Breast epithelium (tissue), 4 donors: Measurements from ENCODE around the gene RHBDL3. TPM values are rescaled to one million over a fixed set of nuclear protein-coding genes. Genes with fewer than 3 reads are reported as not detected.

Experiments
- DNase-seq, 2 donors: peaks; one replicate each; pipeline ENCODE4 v3.0.0-alpha.2; 2019; ENCODE audit warnings: low spot score in 2 of 2
- H3K27ac ChIP-seq, 2 donors: fragments of 200-600 bp; sonication (generic) in 1 of 2; one replicate each; pipeline ENCODE4 v1.5.1; 2016 to 2019; ENCODE audit warnings: mild to moderate bottlenecking in 1 of 2
- H3K27me3 ChIP-seq, 2 donors: fragments of 200-600 bp; sonication (generic) in 1 of 2; one replicate each; pipeline versions ENCODE4 v1.5.1 to v1.6.0; 2017 to 2019; ENCODE audit warnings: control low read depth in 1 of 2, mild to moderate bottlenecking in 1 of 2
- H3K36me3 ChIP-seq: fragments of 200-600 bp; one replicate; pipeline ENCODE4 v1.5.1; 2019
- H3K4me1 ChIP-seq, 2 donors: fragments of 200-600 bp; sonication (generic); one replicate each; pipeline ENCODE4 v1.5.1; 2016 to 2019; ENCODE audit warnings: control low read depth in 1 of 2
- H3K4me3 ChIP-seq, 3 donors: fragments of 200-600 bp; sonication (generic); 1 replicate in 2 of 3; 2 replicates in 1 of 3; pipeline ENCODE4 v1.5.1; 2016 to 2019; ENCODE audit warnings: mild to moderate bottlenecking in 3 of 3, moderate library complexity in 2 of 3
- H3K9me3 ChIP-seq, 2 donors: fragments of 200-600 bp; sonication (generic) in 1 of 2; one replicate each; pipeline ENCODE4 v1.5.1; 2016 to 2019; ENCODE audit warnings: control low read depth in 1 of 2
- CTCF ChIP-seq, 3 donors: fragments of 450-650 bp; IDR thresholded peaks; one replicate each; pipeline ENCODE4 v1.5.1; 2016 to 2017; ENCODE audit warnings: antibody characterized with exemption in 3 of 3, mild to moderate bottlenecking in 3 of 3, moderate library complexity in 3 of 3
- POLR2A ChIP-seq: fragments of 450-650 bp; IDR thresholded peaks from one replicate; pipeline ENCODE4 v1.6.1; 2016; ENCODE audit warnings: antibody characterized with exemption, mild to moderate bottlenecking, moderate library complexity
- POLR2AphosphoS5 ChIP-seq, 3 donors: sonication (generic); formaldehyde crosslinking; IDR thresholded peaks; one replicate each; pipeline ENCODE4 v1.6.1; 2017; ENCODE audit warnings: antibody characterized with exemption in 3 of 3
- intact Hi-C: fragments of 100-400 bp; cut with DNase I; formaldehyde crosslinking; loops from one replicate; pipeline ENCODE4 v1.15.1; 2023; ENCODE audit warnings: low total_unique reads
- total RNA-seq, 3 donors: library from RNA; depleted of rRNA; stranded (reverse); fragments of >200 nt; gene quantifications; one replicate each; pipeline ENCODE4 v1.1.0, GENCODE V29; 2016

Gene RHBDL3
- total RNA-seq, 3 donors from 2014 or later = 0.16 to 2.0 (median 0.73) TPM

GRCh38 chr17:32278815-32279214, 13.2 kb downstream of the RHBDL3 start:
- no peaks in the 10 kb centered on the region for H3K4me1 ChIP-seq
- H3K27ac ChIP-seq = no peak overlapping the region
- H3K27me3 ChIP-seq = no peaks in the 10 kb centered on the region
- no peak overlapping the region for H3K4me3 ChIP-seq
- TF ChIP-seq CTCF (IDR thresholded peaks at IDR 0.05) = no peak
- no peak for TF ChIP-seq POLR2A
- no peak for TF ChIP-seq POLR2AphosphoS5 (IDR thresholded peaks at IDR 0.05)
- intact Hi-C loops = no loop called here
- H3K36me3 ChIP-seq = no peaks in the 10 kb centered on the region
- no peak for DNase-seq
- no peaks in the 10 kb centered on the region for H3K9me3 ChIP-seq

- DNase-seq = no peak
Measured at GRCh38 chr17:32279891-32280716, 14.5 kb downstream of the RHBDL3 start.

GRCh38 chr17:32281011-32281451, 15.4 kb downstream of the RHBDL3 start:
- intact Hi-C loops = no loop called here
- TF ChIP-seq POLR2AphosphoS5 (IDR thresholded peaks at IDR 0.05) (no peak), POLR2A (no peak), CTCF (IDR thresholded peaks at IDR 0.05) (no peak)
- H3K4me3 ChIP-seq = no peak overlapping the region
- no peaks in the 10 kb centered on the region for H3K4me1 ChIP-seq
- H3K27ac ChIP-seq = no peak overlapping the region
- no peaks in the 10 kb centered on the region for H3K36me3 ChIP-seq
- H3K27me3 ChIP-seq = no peaks in the 10 kb centered on the region
- DNase-seq = no peak
- H3K9me3 ChIP-seq = no peaks in the 10 kb centered on the region

More at GRCh38 chr17:32279891-32280716, 14.5 kb downstream of the RHBDL3 start:
- Histone ChIP-seq H3K27ac (no peak overlapping the region), H3K9me3 (no peaks in the 10 kb centered on the region), H3K4me3 (no peak overlapping the region), H3K27me3 (no peaks in the 10 kb centered on the region), H3K36me3 (no peaks in the 10 kb centered on the region), H3K4me1 (no peaks in the 10 kb centered on the region)
- TF ChIP-seq POLR2A = no peak
- no peak for TF ChIP-seq POLR2AphosphoS5 (IDR thresholded peaks at IDR 0.05)
- TF ChIP-seq CTCF (IDR thresholded peaks at IDR 0.05) = no peak
- intact Hi-C loops = no loop called here

- H3K27me3 ChIP-seq = no peaks in the 10 kb centered on the region
- no peaks in the 10 kb centered on the region for H3K36me3 ChIP-seq
- DNase-seq = no peak
- H3K4me3 ChIP-seq = no peak overlapping the region
- TF ChIP-seq POLR2A (no peak), CTCF (IDR thresholded peaks at IDR 0.05) (no peak), POLR2AphosphoS5 (IDR thresholded peaks at IDR 0.05) (no peak)
- no peak overlapping the region for H3K27ac ChIP-seq
- no peaks in the 10 kb centered on the region for H3K4me1 ChIP-seq
- no peaks in the 10 kb centered on the region for H3K9me3 ChIP-seq
- intact Hi-C loops = no loop called here
Measured at GRCh38 chr17:32283745-32284201, 18.1 kb downstream of the RHBDL3 start.

- Histone ChIP-seq H3K4me1 (no peaks in the 10 kb centered on the region), H3K9me3 (no peaks in the 10 kb centered on the region), H3K27me3 (no peaks in the 10 kb centered on the region), H3K27ac (no peak overlapping the region), H3K4me3 (no peak overlapping the region), H3K36me3 (no peaks in the 10 kb centered on the region)
- no peak for DNase-seq
- TF ChIP-seq POLR2A (no peak), POLR2AphosphoS5 (IDR thresholded peaks at IDR 0.05) (no peak), CTCF (IDR thresholded peaks at IDR 0.05) (no peak)
- intact Hi-C loops = no loop called here
Measured at GRCh38 chr17:32285306-32285705, 19.7 kb downstream of the RHBDL3 start.
